OCI-LY3 (cell line): Measurements from ENCODE around the gene SYCP3.

Experiments
- H2AFZ ChIP-seq: fragments of 200-600, 300-600 bp; shearing (Covaris generic); 2 replicates; pipeline ENCODE4 v1.6.0; 2014; ENCODE audit warnings: antibody characterized with exemption, low read depth, low read length
- H3K27ac ChIP-seq: fragments of 200-600, 300-600 bp; sonication (generic); 2 replicates; pipeline ENCODE4 v1.5.1; 2014; ENCODE audit warnings: mild to moderate bottlenecking, low read length, moderate library complexity, mixed read lengths
- H3K27me3 ChIP-seq: fragments of 200-600, 300-600 bp; sonication (generic); 2 replicates; pipeline ENCODE4 v1.6.1; 2014; ENCODE audit warnings: low read depth, low read length, mixed read lengths
- H3K36me3 ChIP-seq: fragments of 200-600, 300-600 bp; sonication (generic); replicated peaks from 2 replicates; pipeline ENCODE3; 2014; ENCODE audit warnings: low read depth, low read length, mixed read lengths
- H3K4me1 ChIP-seq: fragments of 300-600, 200-600 bp; sonication (generic); 2 replicates; pipeline ENCODE4 v1.6.1; 2014; ENCODE audit warnings: low read length, mixed read lengths
- H3K4me2 ChIP-seq: fragments of 200-600, 300-600 bp; sonication (generic); 2 replicates; pipeline ENCODE4 v1.6.1; 2014; ENCODE audit warnings: low read length, mixed read lengths
- H3K4me3 ChIP-seq: fragments of 300-600, 200-600 bp; sonication (generic); 2 replicates; pipeline ENCODE4 v1.5.1; 2014; ENCODE audit warnings: antibody characterized with exemption, mild to moderate bottlenecking, low read length, moderate library complexity
- H3K79me2 ChIP-seq: fragments of 300-600, 200-600 bp; shearing (Covaris generic); 2 replicates; pipeline ENCODE4 v1.6.1; 2014; ENCODE audit warnings: mild to moderate bottlenecking, low read length, mixed read lengths
- H3K9ac ChIP-seq: fragments of 300-600, 200-600 bp; shearing (Covaris generic); 2 replicates; pipeline ENCODE4 v1.6.0; 2014; ENCODE audit warnings: mild to moderate bottlenecking, low read length, moderate library complexity
- H3K9me3 ChIP-seq: fragments of 200-600, 300-600 bp; shearing (Covaris generic); 2 replicates; pipeline ENCODE4 v1.6.1; 2014; ENCODE audit warnings: low read length, mixed read lengths; ENCODE audit not compliant: insufficient read depth
- H4K20me1 ChIP-seq: fragments of 200-600, 300-600 bp; sonication (generic); 2 replicates; pipeline ENCODE4 v1.6.1; 2016; ENCODE audit warnings: low read length, mixed read lengths; ENCODE audit not compliant: insufficient read depth
- EZH2phosphoT487 ChIP-seq: fragments of 200-600 bp; shearing (Covaris generic); IDR thresholded peaks from 2 replicates; pipeline ENCODE4 v1.6.1; 2018; ENCODE audit warnings: antibody characterized with exemption, mixed run types, low read depth
- TF ChIP-seq, protein P1 (sequence below): fragments of 200-600, 300-600 bp; sonication (generic); IDR thresholded peaks from 2 replicates; pipeline ENCODE4 v1.5.1; 2014; ENCODE audit warnings: antibody characterized with exemption, low read length, low read depth

Gene SYCP3

DNA sequence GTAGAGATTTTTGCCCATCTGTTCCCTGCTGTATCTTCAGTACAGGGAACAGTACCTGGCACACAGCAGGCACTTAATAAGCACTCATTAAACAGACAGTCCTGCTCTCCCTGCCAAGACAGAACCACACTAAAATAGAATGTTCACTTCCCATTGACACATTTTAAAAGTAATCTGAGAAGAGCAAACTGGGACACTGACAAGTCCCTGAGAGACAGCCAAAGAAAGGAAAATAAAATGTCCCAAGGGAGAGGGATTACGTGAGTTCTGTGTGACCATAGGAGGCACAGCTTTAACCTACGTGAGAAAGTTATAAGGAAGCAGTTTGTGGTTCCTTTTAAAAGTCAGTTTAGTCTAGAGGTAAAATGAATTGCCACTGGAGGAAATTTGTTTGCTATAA, 43.9 kb upstream of the SYCP3 start:
- no peaks in the 10 kb centered on the region for H4K20me1 ChIP-seq
- no peaks in the 10 kb centered on the region for H3K27me3 ChIP-seq
- H3K9me3 ChIP-seq, result no peaks in the 10 kb centered on the region
- 0 out of 2 replicates have a peak, but pooled peaks cover 4% of the 10 kb centered on the region for H3K4me1 ChIP-seq
- TF ChIP-seq, protein P1, sequence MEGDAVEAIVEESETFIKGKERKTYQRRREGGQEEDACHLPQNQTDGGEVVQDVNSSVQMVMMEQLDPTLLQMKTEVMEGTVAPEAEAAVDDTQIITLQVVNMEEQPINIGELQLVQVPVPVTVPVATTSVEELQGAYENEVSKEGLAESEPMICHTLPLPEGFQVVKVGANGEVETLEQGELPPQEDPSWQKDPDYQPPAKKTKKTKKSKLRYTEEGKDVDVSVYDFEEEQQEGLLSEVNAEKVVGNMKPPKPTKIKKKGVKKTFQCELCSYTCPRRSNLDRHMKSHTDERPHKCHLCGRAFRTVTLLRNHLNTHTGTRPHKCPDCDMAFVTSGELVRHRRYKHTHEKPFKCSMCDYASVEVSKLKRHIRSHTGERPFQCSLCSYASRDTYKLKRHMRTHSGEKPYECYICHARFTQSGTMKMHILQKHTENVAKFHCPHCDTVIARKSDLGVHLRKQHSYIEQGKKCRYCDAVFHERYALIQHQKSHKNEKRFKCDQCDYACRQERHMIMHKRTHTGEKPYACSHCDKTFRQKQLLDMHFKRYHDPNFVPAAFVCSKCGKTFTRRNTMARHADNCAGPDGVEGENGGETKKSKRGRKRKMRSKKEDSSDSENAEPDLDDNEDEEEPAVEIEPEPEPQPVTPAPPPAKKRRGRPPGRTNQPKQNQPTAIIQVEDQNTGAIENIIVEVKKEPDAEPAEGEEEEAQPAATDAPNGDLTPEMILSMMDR, result no peak
- TF ChIP-seq EZH2phosphoT487, result no peak
- H3K79me2 ChIP-seq, result no peaks in the 10 kb centered on the region
- no peak overlapping the region for H3K9ac ChIP-seq
- no peak overlapping the region for H3K27ac ChIP-seq
- no peak overlapping the region for H2AFZ ChIP-seq
- no peak overlapping the region for H3K4me2 ChIP-seq
- H3K4me3 ChIP-seq, result no peak overlapping the region
- peaks cover 8% of the 10 kb centered on the region for H3K36me3 ChIP-seq

DNA sequence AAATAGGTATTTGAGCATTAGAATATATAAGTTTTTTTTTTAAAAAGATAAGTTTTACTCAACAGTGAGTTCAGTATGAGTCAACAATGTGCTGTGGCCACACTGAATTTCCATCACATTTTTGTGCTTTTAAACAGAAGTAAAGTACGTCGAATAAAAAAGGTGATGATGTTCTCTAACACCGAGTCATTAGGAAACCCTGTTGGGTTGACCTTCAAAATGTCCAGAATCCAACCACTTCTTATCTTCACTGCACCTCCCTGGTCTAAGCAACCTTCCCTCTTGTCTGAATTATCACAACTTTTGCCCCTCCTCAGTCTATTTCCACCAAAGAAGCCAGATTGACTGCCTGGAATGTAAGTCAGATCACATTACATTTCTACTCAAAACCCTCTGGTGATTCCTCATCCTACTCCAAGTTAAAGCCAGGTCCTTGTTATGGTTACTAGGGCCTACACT, 43.0 kb upstream of the SYCP3 start:
- peaks cover 8% of the 10 kb centered on the region for H3K36me3 ChIP-seq

DNA sequence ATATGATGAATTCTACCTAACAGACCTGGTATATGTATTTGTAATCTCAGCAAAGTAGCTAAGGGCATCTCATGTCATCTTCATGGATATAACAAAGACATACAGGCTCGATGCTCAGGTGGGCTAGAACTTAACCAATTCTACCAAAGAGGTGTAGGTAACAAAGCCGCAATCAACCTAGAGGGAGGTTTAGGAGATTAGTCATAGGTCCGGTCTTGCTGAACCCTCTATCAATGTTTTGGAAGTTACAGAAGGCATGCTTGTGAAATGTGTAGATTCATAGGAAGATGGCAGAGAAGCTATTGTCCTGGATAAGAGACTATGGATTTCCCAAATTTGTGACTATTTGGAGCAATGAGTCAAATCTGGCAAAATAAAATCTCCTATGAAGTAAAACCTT, 42.6 kb upstream of the SYCP3 start:
- Histone ChIP-seq H4K20me1 (no peaks in the 10 kb centered on the region), H3K36me3 (peaks cover 6% of the 10 kb centered on the region), H3K9ac (no peak overlapping the region), H3K4me2 (no peak overlapping the region), H3K79me2 (no peaks in the 10 kb centered on the region), H3K4me3 (no peak overlapping the region), H2AFZ (no peak overlapping the region), H3K27me3 (no peaks in the 10 kb centered on the region), H3K9me3 (no peaks in the 10 kb centered on the region), H3K27ac (no peak overlapping the region), H3K4me1 (0 out of 2 replicates have a peak, but pooled peaks cover 4% of the 10 kb centered on the region)
- no peak for TF ChIP-seq EZH2phosphoT487
- TF ChIP-seq, protein P1, result no peak

More for the DNA sequence above, 43.0 kb upstream of the SYCP3 start:
- H3K4me2 ChIP-seq, result no peak overlapping the region
- 0 out of 2 replicates have a peak, but pooled peaks cover 4% of the 10 kb centered on the region for H3K4me1 ChIP-seq
- H3K27ac ChIP-seq, result no peak overlapping the region
- H3K9ac ChIP-seq, result no peak overlapping the region
- TF ChIP-seq EZH2phosphoT487, result no peak
- TF ChIP-seq, protein P1, result no peak
- no peaks in the 10 kb centered on the region for H4K20me1 ChIP-seq
- no peaks in the 10 kb centered on the region for H3K79me2 ChIP-seq
- no peaks in the 10 kb centered on the region for H3K9me3 ChIP-seq
- H3K4me3 ChIP-seq, result no peak overlapping the region
- H2AFZ ChIP-seq, result no peak overlapping the region
- H3K27me3 ChIP-seq, result no peaks in the 10 kb centered on the region

DNA sequence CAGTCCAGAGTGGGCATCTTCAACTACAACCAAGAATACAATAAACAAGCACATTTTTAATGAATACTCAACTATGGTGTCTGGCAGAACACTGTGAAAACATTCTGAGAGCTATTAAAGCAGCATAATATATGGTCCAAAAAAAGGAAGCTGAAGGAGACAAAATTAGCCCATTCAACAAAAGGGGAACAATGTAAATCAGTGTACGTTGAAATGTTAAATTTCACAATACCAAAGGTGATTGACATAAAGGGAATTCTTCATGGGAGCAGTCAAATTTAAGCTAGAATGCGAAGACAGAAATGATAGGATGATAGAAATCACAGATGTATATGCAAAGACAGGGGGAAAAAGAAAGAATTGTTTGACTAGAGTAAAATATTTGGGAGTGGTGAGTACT, 41.3 kb upstream of the SYCP3 start:
- TF ChIP-seq, protein P1, result no peak
- TF ChIP-seq EZH2phosphoT487, result no peak
- H3K4me1 ChIP-seq, result 0 out of 2 replicates have a peak, but pooled peaks cover 4% of the 10 kb centered on the region
- no peaks in the 10 kb centered on the region for H3K27me3 ChIP-seq
- H3K79me2 ChIP-seq, result no peaks in the 10 kb centered on the region
- no peak overlapping the region for H2AFZ ChIP-seq
- no peak overlapping the region for H3K9ac ChIP-seq
- no peak overlapping the region for H3K4me3 ChIP-seq
- no peak overlapping the region for H3K27ac ChIP-seq
- no peak overlapping the region for H3K4me2 ChIP-seq
- H4K20me1 ChIP-seq, result no peaks in the 10 kb centered on the region
- H3K36me3 ChIP-seq, result peaks cover 5% of the 10 kb centered on the region
- no peaks in the 10 kb centered on the region for H3K9me3 ChIP-seq
